Tibial nerve (tissue), 3 donors: ENCODE results near the gene PIP5K1C.

Experiments
- POLR2A ChIP-seq, 2 donors: fragments of 450-650 bp; IDR thresholded peaks; one replicate each; pipeline ENCODE4 v1.6.1; 2017; ENCODE audit warnings: antibody characterized with exemption in 2 of 2, mild to moderate bottlenecking in 2 of 2, moderate library complexity in 2 of 2
- TF ChIP-seq, protein P1 (sequence below), 5 experiments: fragments of 200-600 bp in 3 of 5; fragments of 450-650 bp in 2 of 5; sonication (generic) in 3 of 5; IDR thresholded peaks; one replicate each; pipeline ENCODE4 v1.5.1; 2016 to 2019; ENCODE audit warnings: antibody characterized with exemption in 5 of 5, mild to moderate bottlenecking in 3 of 5, moderate library complexity in 2 of 5

DNA sequence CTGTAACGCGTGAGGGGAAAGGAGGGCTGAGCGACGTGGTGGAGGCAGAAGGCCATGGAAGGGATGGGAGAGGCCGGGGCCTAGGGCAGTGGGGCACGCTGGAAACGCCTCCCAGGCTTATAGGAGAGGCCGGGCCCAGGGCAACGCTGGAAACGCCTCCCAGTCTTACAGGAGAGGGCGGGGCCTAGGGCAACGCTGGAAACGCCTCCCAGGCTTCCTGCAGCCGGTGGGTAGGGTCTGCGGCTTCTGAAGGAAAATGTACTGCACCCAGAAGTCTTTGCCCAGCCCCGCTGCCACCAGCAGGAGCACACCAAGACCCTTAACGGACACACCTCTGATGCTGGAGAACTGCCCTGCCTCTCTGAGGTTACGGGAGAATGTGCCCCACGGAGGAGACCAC is 82.8 kb downstream of the PIP5K1C start:
- TF ChIP-seq, protein P1, sequence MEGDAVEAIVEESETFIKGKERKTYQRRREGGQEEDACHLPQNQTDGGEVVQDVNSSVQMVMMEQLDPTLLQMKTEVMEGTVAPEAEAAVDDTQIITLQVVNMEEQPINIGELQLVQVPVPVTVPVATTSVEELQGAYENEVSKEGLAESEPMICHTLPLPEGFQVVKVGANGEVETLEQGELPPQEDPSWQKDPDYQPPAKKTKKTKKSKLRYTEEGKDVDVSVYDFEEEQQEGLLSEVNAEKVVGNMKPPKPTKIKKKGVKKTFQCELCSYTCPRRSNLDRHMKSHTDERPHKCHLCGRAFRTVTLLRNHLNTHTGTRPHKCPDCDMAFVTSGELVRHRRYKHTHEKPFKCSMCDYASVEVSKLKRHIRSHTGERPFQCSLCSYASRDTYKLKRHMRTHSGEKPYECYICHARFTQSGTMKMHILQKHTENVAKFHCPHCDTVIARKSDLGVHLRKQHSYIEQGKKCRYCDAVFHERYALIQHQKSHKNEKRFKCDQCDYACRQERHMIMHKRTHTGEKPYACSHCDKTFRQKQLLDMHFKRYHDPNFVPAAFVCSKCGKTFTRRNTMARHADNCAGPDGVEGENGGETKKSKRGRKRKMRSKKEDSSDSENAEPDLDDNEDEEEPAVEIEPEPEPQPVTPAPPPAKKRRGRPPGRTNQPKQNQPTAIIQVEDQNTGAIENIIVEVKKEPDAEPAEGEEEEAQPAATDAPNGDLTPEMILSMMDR (IDR thresholded peaks at IDR 0.05), result no peak
- TF ChIP-seq POLR2A (IDR thresholded peaks at IDR 0.05), result no peak
